ENCODE measurements around the gene CLOCK.

Gene CLOCK

GRCh38 chr4:55381502-55381901 lies 165.2 kb downstream of the CLOCK start:
- FAIRE-seq (no peak), DNase-seq (ENCODE audit: insufficient read length, low spot score) (no peak)
- TF ChIP-seq POLR2A (IDR thresholded peaks at IDR 0.05; ENCODE audit: low read depth, low read length): no peak

DNA sequence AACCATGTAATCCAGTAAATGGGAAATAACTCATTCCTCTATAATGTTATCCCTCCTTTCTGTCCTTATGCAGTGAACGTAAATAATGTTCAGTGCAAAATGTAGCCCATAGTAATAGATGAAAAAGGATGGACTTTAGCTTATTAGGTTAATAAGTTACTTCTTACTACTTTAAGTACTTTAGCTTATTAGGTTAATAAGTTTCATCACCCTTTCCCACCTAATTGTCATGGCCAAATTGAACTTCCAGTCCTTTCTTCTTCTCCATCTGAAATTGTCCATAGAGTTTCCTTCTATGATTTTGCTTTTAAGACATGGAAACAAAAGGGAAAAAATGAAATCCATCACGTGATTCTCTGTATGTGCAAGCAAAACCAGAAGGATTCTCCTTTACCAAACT lies 166.1 kb downstream of the CLOCK start:
- TF ChIP-seq POLR2A (IDR thresholded peaks at IDR 0.05; ENCODE audit: low read depth, low read length): no peak
- no peak for DNase-seq (ENCODE audit: insufficient read length, low spot score)
- FAIRE-seq: no peak

DNA sequence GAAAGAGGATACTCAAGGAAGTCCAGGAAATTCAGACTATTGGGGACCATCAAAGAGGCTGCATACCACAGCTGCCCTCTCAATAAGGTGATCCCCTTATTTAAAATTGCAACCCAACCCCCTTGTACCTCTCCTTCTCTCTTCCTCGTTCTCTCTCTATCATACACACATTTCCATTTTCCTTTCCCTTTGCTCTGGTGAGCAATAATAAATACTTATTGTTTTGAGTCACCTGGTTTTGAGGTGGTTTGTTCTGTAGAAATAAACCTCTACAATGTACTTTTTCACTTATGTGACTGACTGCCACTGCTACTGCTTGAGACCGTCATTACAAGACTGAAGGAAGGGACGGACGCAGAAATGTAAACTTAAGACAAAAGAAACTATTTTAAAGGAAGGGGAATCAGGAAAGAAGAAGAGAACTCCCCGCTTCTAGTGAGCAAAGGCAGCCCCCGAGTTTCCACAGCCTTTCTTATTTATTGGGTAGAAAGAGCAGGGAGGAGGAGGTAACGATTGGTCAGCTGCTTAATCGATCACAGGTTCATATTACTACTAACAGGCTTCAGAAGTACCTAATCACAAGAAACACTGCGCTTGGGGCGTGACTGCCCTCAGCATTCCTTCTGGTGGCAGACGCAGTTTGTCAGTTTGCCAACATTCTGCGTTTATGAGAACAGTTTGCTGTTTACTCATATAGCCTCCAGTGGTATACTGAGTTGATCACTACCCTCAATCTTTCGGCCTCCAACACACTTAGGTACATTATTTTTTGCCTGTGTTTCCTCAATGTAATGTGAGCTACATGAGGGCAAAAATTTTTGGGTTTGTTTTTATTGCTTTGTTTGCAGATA lies 167.9 kb downstream of the CLOCK start:
- DNase-seq (ENCODE audit: insufficient read length, low spot score): no peak
- peak; percentile 6 for FAIRE-seq
- no peak for TF ChIP-seq POLR2A (IDR thresholded peaks at IDR 0.05; ENCODE audit: low read depth, low read length)
